Umbilical cord (tissue), 2 donors: ENCODE data around the gene EEF1E1. TPM values are rescaled to one million over a fixed set of nuclear protein-coding genes. Genes with fewer than 3 reads are reported as not detected.
A peak's percentile ranks its signal among the peaks of the same experiment; 100 is the strongest.

Source experiments
- DNase-seq: peaks from one replicate; pipeline ENCODE4 v3.0.0-alpha.2; 2015; ENCODE audit warnings: low spot score
- total RNA-seq: library from RNA; depleted of rRNA; stranded (reverse); fragments of >200 nt; gene quantifications from one replicate; pipeline ENCODE4 v1.2.3, GENCODE V29; 2014; ENCODE audit warnings: low replicate concordance; ENCODE audit not compliant: insufficient read depth

EEF1E1 gene
- total RNA-seq, 1 donor from 2014 or later, result 5.8 TPM

- no peak for DNase-seq
Observed at GRCh38 chr6:8087870-8088754, 14.2 kb downstream of the EEF1E1 start.

GRCh38 chr6:8086755-8087306 lies 15.5 kb downstream of the EEF1E1 start:
- DNase-seq, result no peak

- no peak for DNase-seq
Observed at GRCh38 chr6:8085053-8085511, 17.3 kb downstream of the EEF1E1 start.

- DNase-seq, result no peak
Observed at GRCh38 chr6:8084586-8084985, 17.8 kb downstream of the EEF1E1 start.

- peak; percentile 22 for DNase-seq
Observed at GRCh38 chr6:8082954-8083858, 19.1 kb downstream of the EEF1E1 start.

- no peak for DNase-seq
Observed at GRCh38 chr6:8082572-8082953, 19.8 kb downstream of the EEF1E1 start.

- DNase-seq, result no peak
Observed at GRCh38 chr6:8080362-8081151, 21.8 kb downstream of the EEF1E1 start.

- DNase-seq, result no peak
Observed at GRCh38 chr6:8079126-8079525, 23.2 kb downstream of the EEF1E1 start.

GRCh38 chr6:8077991-8078390 lies 24.4 kb downstream of the EEF1E1 start:
- no peak for DNase-seq

- no peak for DNase-seq
Observed at GRCh38 chr6:8075704-8076103, 26.6 kb downstream of the EEF1E1 start.

- DNase-seq, result no peak
Observed at GRCh38 chr6:8075185-8075584, 27.2 kb downstream of the EEF1E1 start.

GRCh38 chr6:8074213-8074612 lies 28.1 kb downstream of the EEF1E1 start:
- DNase-seq, result peak; percentile 26

GRCh38 chr6:8073758-8074157 lies 28.6 kb downstream of the EEF1E1 start:
- no peak for DNase-seq

GRCh38 chr6:8070718-8071117 lies 31.6 kb downstream of the EEF1E1 start:
- DNase-seq, result no peak

- peak; percentile 17 for DNase-seq
Observed at GRCh38 chr6:8069631-8070284, 32.6 kb downstream of the EEF1E1 start.

GRCh38 chr6:8069151-8069550 lies 33.2 kb downstream of the EEF1E1 start:
- DNase-seq, result no peak

GRCh38 chr6:8066108-8066507 lies 36.2 kb downstream of the EEF1E1 start:
- DNase-seq, result no peak

- no peak for DNase-seq
Observed at GRCh38 chr6:8065519-8065911, 36.8 kb downstream of the EEF1E1 start.

- DNase-seq, result no peak
Observed at GRCh38 chr6:8064638-8065518, 37.5 kb downstream of the EEF1E1 start.
